Gastroesophageal sphincter (tissue), 4 donors: ENCODE data around the gene IFT43. TPM values are rescaled to one million over a fixed set of nuclear protein-coding genes. Genes with fewer than 3 reads are reported as not detected.

Source experiments
- ATAC-seq: fragments of 150-250 bp; one replicate; pipeline ENCODE4 v1.9.1; 2016; ENCODE audit warnings: mild to moderate bottlenecking, moderate library complexity
- H3K27ac ChIP-seq, 4 donors: fragments of 200-600 bp; sonication (generic) in 3 of 4; 1 replicate in 3 of 4; 2 replicates in 1 of 4; pipeline ENCODE4 v1.5.1; 2016 to 2019
- H3K27me3 ChIP-seq: fragments of 200-600 bp; sonication (generic); one replicate; pipeline ENCODE4 v1.5.1; 2019
- H3K36me3 ChIP-seq, 2 donors: fragments of 200-600 bp; sonication (generic); one replicate each; pipeline ENCODE4 v1.5.1; 2019; ENCODE audit warnings: control low read depth in 1 of 2
- H3K4me1 ChIP-seq, 3 donors: fragments of 200-600 bp; sonication (generic); 1 replicate in 2 of 3; 2 replicates in 1 of 3; pipeline ENCODE4 v1.5.1; 2016 to 2019; ENCODE audit warnings: control low read depth in 2 of 3
- H3K4me3 ChIP-seq, 2 donors: fragments of 200-600 bp; sonication (generic); one replicate each; pipeline ENCODE4 v1.5.1; 2019; ENCODE audit warnings: mild to moderate bottlenecking in 1 of 2, moderate library complexity in 1 of 2
- H3K9me3 ChIP-seq, 3 donors: fragments of 200-600 bp; sonication (generic); one replicate each; pipeline ENCODE4 v1.5.1; 2017 to 2019; ENCODE audit warnings: control low read depth in 2 of 3
- EP300 ChIP-seq: sonication (generic); formaldehyde crosslinking; IDR thresholded peaks from one replicate; pipeline ENCODE4 v1.6.1; 2017; ENCODE audit warnings: antibody characterized with exemption, mild to moderate bottlenecking
- POLR2A ChIP-seq, 2 donors: fragments of 450-650 bp; IDR thresholded peaks; one replicate each; pipeline ENCODE4 v1.6.1; 2017; ENCODE audit warnings: antibody characterized with exemption in 2 of 2, mild to moderate bottlenecking in 2 of 2, moderate library complexity in 1 of 2
- POLR2AphosphoS5 ChIP-seq: sonication (generic); formaldehyde crosslinking; IDR thresholded peaks from one replicate; pipeline ENCODE4 v1.6.1; 2017; ENCODE audit warnings: antibody characterized with exemption
- WGBS, 2 donors: methylation state at CpG; one replicate each; pipeline ENCODE4 v1.1.5; 2018; ENCODE audit warnings: low coverage in 1 of 2; 5-methylcytosine and 5-hydroxymethylcytosine counted together
- total RNA-seq, 4 donors: library from RNA; depleted of rRNA; stranded (reverse); fragments of >200 nt; gene quantifications; one replicate each; pipeline ENCODE4 v1.1.0, GENCODE V29; 2016
- TF ChIP-seq, protein P1 (sequence below), 4 experiments: fragments of 200-600 bp in 2 of 4; fragments of 450-650 bp in 2 of 4; sonication (generic) in 1 of 4; IDR thresholded peaks; one replicate each; pipeline ENCODE4 v1.5.1; 2017 to 2019; ENCODE audit warnings: antibody characterized with exemption in 4 of 4, mild to moderate bottlenecking in 2 of 4, moderate library complexity in 2 of 4

IFT43 gene
- total RNA-seq, 4 donors from 2014 or later, result 39.7 to 51.6 (median 43.6) TPM

DNA sequence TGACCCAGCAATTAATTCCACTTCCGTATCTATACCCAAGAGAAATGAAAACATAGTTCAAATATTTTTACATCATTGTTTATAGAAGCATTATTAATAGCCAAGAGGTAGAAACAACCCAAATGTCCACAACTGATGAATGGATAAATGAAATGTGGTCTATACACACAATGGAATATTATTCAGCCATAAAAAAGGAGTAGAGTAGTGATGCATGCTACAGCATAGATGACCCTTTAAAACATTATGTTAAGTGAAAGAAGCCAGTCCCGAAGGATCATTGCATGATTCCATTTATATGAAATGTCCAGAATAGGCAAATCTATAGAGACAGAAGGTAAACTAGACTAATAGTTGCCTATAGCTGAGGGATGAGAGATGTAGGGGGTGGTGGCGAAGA lies 33.1 kb upstream of the IFT43 start:
- TF ChIP-seq POLR2A (IDR thresholded peaks at IDR 0.05) (no peak), EP300 (no peak), POLR2AphosphoS5 (no peak)
- TF ChIP-seq, protein P1, sequence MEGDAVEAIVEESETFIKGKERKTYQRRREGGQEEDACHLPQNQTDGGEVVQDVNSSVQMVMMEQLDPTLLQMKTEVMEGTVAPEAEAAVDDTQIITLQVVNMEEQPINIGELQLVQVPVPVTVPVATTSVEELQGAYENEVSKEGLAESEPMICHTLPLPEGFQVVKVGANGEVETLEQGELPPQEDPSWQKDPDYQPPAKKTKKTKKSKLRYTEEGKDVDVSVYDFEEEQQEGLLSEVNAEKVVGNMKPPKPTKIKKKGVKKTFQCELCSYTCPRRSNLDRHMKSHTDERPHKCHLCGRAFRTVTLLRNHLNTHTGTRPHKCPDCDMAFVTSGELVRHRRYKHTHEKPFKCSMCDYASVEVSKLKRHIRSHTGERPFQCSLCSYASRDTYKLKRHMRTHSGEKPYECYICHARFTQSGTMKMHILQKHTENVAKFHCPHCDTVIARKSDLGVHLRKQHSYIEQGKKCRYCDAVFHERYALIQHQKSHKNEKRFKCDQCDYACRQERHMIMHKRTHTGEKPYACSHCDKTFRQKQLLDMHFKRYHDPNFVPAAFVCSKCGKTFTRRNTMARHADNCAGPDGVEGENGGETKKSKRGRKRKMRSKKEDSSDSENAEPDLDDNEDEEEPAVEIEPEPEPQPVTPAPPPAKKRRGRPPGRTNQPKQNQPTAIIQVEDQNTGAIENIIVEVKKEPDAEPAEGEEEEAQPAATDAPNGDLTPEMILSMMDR (IDR thresholded peaks at IDR 0.05), result no peak
- ATAC-seq, result no peak
- H3K36me3 ChIP-seq, result peaks cover 0 to 15% of the 10 kb centered on the region in 2 donors
- H3K27ac ChIP-seq, result no peak overlapping the region
- 76 to 88% methylated on average over 3 of the region's 3 CpGs for WGBS, 2 donors
- H3K4me3 ChIP-seq, result no peak overlapping the region
- H3K9me3 ChIP-seq, result no peaks in the 10 kb centered on the region
- no peaks in the 10 kb centered on the region for H3K27me3 ChIP-seq
- H3K4me1 ChIP-seq, result no peaks in the 10 kb centered on the region

GRCh38 chr14:75959031-75959430 lies 26.5 kb upstream of the IFT43 start:
- WGBS, 2 donors, result 100% methylated on average over 4 of the region's 9 CpGs; no CpG with 5 or more reads in 1 of the 2 donors
- Histone ChIP-seq H3K27ac (no peak overlapping the region), H3K4me3 (no peak overlapping the region), H3K4me1 (no peaks in the 10 kb centered on the region), H3K36me3 (peaks cover 0 to 75% of the 10 kb centered on the region in 2 donors), H3K9me3 (no peaks in the 10 kb centered on the region), H3K27me3 (no peaks in the 10 kb centered on the region)
- ATAC-seq, result no peak
- TF ChIP-seq, protein P1 (IDR thresholded peaks at IDR 0.05), result no peak
- TF ChIP-seq POLR2AphosphoS5 (no peak), POLR2A (IDR thresholded peaks at IDR 0.05) (no peak), EP300 (no peak)

DNA sequence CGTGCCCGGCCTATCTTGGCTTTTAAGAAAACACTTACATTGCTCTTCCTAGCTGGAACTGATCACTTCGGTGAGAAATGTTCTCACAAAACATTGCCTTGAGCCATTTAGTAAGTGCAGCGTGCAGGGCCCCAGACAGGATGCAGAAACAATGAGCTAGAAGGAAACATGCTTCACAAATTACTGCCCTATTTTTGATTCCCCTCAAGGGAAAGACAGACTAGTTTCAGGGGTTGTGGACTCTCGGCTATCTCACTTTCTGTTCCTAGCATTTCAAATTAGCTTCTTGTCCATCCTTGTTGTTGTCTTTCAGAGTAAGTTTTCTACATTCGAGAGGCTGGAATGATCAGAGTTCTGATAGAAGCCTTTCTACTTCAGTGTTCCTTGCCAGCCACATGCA lies 25.3 kb upstream of the IFT43 start:
- no peak overlapping the region for H3K27ac ChIP-seq
- H3K4me3 ChIP-seq, result no peak overlapping the region
- H3K9me3 ChIP-seq, result no peaks in the 10 kb centered on the region
- H3K4me1 ChIP-seq, result no peaks in the 10 kb centered on the region
- no peaks in the 10 kb centered on the region for H3K27me3 ChIP-seq
- ATAC-seq, result no peak
- WGBS, 2 donors, result 94 to 96% methylated on average over 3 to 5 of the region's 6 CpGs
- peaks cover 0 to 77% of the 10 kb centered on the region in 2 donors for H3K36me3 ChIP-seq
- TF ChIP-seq POLR2AphosphoS5 (no peak), EP300 (no peak), POLR2A (IDR thresholded peaks at IDR 0.05) (no peak)
- TF ChIP-seq, protein P1 (IDR thresholded peaks at IDR 0.05), result no peak

DNA sequence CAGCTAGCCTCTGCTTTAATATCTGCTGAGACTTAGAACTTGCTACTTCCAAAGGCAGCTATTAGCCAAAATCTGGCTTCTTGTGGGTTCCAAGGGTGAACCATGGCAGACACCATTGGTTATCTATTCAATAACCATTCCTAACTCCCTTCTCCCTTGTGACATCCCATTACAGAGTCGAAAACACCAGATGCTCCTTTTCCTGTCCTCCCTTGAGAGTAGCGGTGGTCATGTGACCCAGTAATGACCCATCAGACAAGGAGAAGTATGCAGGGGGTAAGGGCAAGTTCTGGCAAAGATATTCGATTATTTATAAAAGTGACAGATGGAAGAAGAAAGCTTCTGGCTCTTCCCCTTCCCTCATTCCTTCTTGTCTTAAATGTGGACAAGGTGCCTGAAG lies 23.9 kb upstream of the IFT43 start:
- H3K4me3 ChIP-seq, result no peak overlapping the region
- H3K4me1 ChIP-seq, result no peaks in the 10 kb centered on the region
- peaks cover 0 to 89% of the 10 kb centered on the region in 2 donors for H3K36me3 ChIP-seq
- TF ChIP-seq, protein P1 (IDR thresholded peaks at IDR 0.05), result no peak
- no peak for TF ChIP-seq POLR2AphosphoS5
- no peak for TF ChIP-seq POLR2A (IDR thresholded peaks at IDR 0.05)
- TF ChIP-seq EP300, result no peak
- no peak for ATAC-seq
- H3K27me3 ChIP-seq, result no peaks in the 10 kb centered on the region
- H3K27ac ChIP-seq, result no peak overlapping the region
- H3K9me3 ChIP-seq, result no peaks in the 10 kb centered on the region
- 61 to 80% methylated on average over 1 to 2 of the region's 3 CpGs for WGBS, 2 donors

DNA sequence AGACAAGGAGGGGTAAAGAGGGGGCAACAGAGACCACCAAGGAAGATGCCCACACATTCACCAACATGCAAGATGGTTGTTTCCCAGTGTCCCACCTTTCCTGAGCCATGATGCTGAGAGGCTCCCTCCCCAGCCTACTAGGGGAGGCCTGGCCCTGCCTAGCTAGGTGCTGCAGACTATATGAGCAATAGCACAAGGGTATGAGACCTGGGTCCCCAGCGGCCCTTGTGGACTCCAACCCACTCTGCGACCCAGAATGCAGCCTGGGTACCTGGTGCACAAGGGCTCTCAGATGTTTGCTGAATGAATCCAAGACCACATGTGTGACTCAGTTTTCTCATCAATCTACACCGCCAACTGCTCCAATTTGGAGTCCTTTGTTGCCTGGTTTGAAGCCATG lies 17.7 kb upstream of the IFT43 start:
- peaks cover 0 to 4% (median 0%) of the 10 kb centered on the region in 3 donors for H3K4me1 ChIP-seq
- H3K9me3 ChIP-seq, result no peaks in the 10 kb centered on the region
- no peak overlapping the region for H3K27ac ChIP-seq
- 80 to 100% methylated on average over 1 to 2 of the region's 3 CpGs for WGBS, 2 donors
- no peak for ATAC-seq
- TF ChIP-seq POLR2A (IDR thresholded peaks at IDR 0.05) (no peak), POLR2AphosphoS5 (no peak), EP300 (no peak)
- TF ChIP-seq, protein P1 (IDR thresholded peaks at IDR 0.05), result no peak
- H3K27me3 ChIP-seq, result no peaks in the 10 kb centered on the region
- peaks cover 0 to 87% of the 10 kb centered on the region in 2 donors for H3K36me3 ChIP-seq
- H3K4me3 ChIP-seq, result no peak overlapping the region
